GDM1 (cell line): ENCODE results near the gene PBX2.
"Not testable (repeated sequence)": the region's sequence is repeated elsewhere in the genome, so short reads cannot be mapped to it uniquely, and the experiment has no call there.

ENCODE experiments used
- DNase-seq: peaks from one replicate; lab custom pipeline; 2025; lab: John Stamatoyannopoulos, UW

The PBX2 gene

DNA sequence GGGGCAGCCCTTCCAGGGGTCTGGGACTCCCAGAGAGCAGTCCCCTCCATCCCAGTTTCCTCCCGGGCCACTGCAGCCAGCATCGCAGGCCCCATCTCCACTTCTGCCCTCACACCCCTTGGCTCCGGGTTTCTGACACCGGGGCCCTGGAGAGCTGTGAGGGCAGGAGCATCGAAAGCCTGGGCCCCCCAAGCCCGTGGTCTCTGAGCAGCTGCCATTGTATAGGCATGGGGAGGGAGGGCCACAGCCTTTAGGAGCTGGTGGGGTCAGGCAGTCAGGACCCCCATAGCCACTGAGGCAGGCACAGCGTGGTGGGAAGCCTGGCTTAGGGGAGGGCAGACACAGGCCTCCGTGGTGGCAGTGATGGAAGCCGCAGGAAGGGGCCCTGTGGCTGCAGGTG lies 12.2 kb upstream of the PBX2 start:
- DNase-seq, result no peak

- no peak for DNase-seq
Measured at GRCh38 chr6:32200711-32201475, 10.9 kb upstream of the PBX2 start.

- no peak for DNase-seq
Measured at GRCh38 chr6:32198866-32199265, 8.9 kb upstream of the PBX2 start.

- no peak for DNase-seq
Measured at GRCh38 chr6:32198345-32198696, 8.3 kb upstream of the PBX2 start.

GRCh38 chr6:32196682-32197616 lies 6.9 kb upstream of the PBX2 start:
- no peak for DNase-seq

DNA sequence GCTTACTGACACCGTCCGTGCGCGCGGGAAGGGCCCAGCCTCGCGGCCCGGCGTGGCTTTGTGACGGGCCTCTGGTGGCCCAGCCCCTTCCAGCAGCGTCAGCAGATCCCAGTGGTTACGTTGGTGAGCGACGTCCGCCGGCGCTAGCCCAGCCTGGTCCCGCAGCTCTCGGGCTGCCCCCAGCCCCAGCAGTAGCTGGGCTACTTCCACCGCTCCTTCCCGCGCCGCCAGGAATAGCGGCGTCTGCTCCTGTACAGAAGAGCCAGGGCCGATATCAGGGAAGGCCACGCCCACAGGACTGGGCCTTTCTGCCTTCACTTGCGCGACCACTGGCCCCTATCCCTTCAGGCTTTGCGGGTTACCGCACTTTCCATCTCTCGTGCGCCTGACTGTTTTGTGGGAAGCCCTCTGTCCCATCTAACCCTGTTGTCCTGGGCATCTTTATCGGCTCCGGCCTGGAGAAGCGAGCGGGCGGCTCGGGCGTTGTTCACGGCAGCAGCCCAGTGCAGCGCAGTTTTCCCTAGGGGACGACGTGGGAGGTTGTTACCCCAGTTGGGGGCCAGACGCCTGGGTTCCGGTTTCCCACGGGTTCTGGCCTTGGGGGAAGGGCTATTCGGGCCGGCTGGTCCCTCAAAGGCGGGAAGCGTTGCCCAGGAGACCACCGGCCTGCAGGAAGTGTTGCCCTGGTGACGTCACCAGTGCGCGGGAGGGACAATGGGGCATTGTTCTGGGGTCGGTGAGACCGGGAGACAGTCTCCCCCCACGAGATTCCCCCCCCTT lies 6.1 kb upstream of the PBX2 start:
- DNase-seq, result peak; percentile 51

DNA sequence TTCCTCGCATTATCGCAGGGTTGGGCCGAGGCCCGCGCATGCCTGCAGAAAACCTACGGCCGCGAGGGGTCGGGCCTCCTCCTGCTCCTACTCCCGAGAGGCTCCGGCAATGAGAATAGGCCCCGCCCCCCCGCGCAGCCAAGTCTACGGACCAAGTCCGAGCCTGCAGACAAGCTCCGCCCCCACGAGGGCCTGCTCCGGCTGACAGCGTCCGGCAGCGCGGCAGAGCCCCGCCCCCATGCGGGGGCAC lies 5.6 kb upstream of the PBX2 start:
- DNase-seq, result peak; percentile 100

- DNase-seq, result peak; percentile 23
Measured at GRCh38 chr6:32194825-32195651, 5.0 kb upstream of the PBX2 start.

- DNase-seq, result no peak
Measured at GRCh38 chr6:32194388-32194787, 4.4 kb upstream of the PBX2 start.

GRCh38 chr6:32193096-32193495 lies 3.1 kb upstream of the PBX2 start:
- DNase-seq, result not testable (repeated sequence)

DNA sequence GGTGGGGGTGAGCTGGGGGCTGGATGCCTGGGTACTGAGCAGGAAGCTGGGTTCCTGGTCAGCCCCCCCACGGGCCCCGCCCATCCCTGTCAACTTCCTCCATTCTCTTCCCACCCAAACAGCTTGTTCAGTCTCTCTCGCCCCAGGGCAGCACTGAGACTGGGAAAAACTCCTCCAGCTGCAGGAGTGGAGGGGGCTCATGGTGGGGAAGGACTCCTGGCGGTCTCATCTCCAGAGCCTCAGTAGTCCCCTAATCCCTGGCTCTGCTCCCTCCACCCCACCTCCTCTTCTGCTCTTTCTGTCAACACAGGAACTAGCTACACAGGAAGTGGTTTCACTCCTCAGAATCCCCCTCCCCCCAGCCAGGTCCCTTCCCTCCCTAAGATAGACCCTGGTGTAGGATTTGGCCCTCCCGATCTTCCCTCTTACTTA lies 2.6 kb upstream of the PBX2 start, which contains the start of gene GPSM3:
GPSM3 (minus strand) TSS at position 36 of the 432 bp plus-strand sequence. CDS start 130 bp downstream, outside the sequence.
- peak; percentile 79 for DNase-seq

GRCh38 chr6:32191696-32192607 lies 1.9 kb upstream of the PBX2 start:
- DNase-seq, result no peak

DNA sequence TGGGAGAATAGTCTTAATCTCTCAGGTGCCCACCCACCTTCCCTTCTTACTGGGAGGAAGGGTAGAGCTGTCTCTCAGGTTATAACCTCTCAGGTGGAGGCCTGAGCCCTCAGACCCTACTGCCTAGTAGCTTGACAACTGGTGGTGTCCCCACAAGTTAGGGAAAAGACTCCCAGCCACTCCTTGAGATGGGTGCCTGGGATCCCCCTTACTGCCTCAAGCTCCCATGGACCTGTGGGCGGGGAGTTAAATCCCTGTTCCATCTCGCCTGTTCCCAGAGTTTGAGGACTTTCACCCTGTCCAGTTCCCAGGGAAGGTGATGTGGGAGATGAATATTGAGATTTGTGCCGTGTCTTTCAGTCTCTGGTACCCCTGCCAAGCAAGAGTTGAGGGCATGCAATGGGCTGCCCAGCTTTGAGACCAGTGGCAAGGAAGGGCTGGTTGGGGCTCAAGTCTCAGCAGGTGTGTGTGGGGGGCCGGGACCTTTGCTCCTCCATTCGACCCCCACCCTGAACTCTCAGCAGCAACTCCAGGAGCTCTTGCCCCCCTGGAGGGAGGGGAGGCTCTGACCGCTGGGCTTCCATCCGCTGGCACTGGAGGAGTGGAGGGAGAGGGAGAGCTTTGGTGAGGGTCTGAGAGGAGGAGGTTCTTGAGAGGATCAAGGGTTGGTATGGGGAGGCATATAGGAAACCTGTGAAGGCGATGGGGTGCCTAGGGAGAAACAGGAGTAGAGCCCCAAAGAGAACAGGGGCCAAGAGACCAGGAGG lies 1.1 kb upstream of the PBX2 start:
- no peak for DNase-seq

- no peak for DNase-seq
Measured at GRCh38 chr6:32189742-32190053, 304 bp downstream of the PBX2 start.

DNA sequence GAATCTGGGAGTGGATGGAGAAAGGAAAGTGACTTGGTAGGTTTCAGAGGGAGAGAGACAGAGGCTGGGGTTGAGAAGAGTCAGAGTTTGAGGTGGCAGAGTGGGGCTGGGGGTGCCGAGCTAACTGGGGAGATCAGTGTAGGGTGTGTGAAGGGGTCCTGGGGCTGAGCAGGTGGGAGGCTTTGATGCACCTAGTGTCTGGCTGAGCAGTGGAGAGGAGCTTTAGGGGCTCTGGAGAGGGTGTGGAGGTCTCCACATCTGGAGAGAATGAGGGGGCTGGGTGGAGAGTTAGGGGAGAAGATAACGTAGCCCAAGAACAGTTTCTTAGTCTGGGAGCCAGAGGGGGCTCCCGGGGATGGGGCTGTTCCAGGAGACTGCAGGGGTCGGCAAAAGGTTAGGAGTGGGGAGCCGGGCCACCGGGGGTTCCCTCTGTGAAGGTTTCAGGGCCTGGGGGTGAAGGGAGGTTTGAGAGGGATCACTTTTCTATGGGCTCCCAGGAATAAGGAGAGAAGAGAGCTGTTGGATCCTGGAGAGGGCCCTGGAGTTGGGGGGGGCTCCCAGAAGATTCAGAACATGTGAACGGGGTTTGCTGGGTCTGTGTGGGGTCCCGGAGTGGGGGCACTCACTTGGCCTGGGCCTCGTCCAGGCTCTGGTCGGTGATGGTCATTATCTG lies 797 bp downstream of the PBX2 start:
- no peak for DNase-seq

DNA sequence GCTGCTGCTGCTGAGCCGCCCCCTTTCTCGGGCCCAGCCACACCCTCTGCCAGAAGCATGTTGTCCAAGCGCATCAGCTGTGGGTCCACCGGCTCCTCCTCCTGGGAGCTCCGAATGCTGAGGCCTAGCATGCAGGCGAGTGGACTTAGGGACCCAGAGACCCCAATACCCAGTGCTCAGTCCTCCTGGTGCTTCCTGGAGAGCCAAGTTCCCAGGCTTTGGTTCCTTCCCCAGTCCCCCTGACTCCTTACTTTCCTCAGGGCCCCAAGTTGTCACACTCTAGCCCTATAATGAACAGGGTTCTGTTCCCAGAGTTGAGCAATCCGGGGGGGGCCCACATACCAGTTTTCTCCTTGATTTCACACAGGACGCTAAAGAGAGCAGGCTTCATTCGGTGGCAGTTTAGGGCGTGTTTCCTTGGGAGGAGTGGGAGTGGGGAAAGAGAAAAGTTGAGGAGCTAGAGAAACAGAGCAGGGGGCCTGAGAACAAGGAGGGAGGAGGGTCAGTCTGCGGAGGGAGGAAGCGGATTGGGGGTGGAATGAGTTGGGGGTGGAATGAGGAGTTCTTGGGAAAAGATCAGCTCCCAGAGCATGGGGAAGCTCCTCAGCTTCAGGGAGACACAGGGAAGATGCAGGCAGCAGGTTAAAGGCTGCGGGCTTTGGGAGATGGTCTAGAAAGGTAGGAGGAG lies 1.5 kb downstream of the PBX2 start:
- DNase-seq, result no peak

DNA sequence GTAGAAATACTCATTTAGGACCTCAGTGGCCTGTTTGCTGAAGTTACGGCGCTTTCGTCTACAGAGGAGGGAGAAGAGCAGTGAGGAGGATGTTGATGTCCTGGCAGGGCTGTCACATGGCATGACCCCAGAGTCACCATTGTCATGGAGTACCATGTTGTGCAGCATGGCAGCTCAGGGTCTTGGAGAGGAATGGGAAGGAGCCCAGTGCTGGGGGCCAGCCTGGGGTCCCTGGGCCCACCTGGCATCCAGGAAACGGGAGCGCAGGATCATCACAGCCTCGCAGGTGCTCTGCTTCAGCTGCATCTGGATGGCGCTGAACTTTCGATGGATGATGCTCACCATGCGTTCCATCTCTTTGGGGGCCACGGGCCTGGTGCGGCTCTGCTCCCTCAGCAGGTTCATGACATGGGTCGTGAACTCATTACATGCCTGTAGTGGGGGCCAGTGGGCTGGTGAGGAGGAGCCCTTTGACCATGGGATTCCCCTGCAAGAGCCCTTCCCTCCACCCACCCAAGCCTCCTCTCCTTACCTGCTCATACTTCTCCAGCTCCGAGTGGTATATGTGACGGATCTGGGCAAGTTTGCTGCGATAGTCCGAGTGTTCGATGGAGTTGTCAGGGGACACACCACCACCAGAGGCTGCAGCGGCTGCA lies 2.1 kb downstream of the PBX2 start:
- DNase-seq, result not testable (repeated sequence)

DNA sequence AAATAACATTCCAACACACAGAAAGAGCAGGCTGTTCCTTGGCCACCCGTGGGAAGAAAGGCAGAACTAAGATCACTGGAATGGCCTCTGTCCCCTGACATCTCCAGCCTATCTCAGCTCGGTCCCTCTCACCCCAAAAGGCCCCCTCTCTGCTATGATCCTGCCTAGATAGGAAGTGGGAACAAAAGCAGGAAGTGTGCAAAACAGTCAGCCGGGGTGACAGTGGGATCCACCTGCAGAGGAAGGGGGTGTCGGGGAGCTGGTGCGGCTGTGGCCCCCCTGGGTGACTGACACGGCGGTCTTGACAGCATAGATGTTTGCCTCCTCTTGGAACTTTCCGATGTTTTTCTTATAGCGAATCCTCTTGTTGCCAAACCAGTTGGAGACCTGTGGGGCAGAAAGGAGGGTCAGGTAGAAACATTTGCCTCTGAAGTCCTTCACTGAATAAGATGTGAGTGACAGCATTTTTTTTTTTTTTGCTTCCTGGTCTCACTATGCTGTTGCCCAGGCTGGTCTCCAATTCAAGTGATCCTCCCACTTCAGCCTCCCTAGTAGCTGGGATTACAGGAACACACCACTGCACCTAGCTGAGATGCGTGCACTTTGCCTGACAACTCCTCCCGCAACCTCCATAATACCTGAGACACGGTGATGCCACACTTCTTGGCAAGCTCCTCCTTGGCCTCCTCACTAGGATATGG lies 2.8 kb downstream of the PBX2 start:
- no peak for DNase-seq
